Renal pelvis (tissue), 12 donors: ENCODE measurements around the gene F13B. TPM values are rescaled to one million over a fixed set of nuclear protein-coding genes. Genes with fewer than 3 reads are reported as not detected.
"Not testable (repeated sequence)": the region's sequence is repeated elsewhere in the genome, so short reads cannot be mapped to it uniquely, and the experiment has no call there.

ENCODE experiments used
- DNase-seq: peaks from one replicate; pipeline ENCODE4 v3.0.0-alpha.2; 2013
- long read RNA-seq, 16 experiments: transcript quantifications; one replicate each; lab custom pipeline, GENCODE V29; 2026
- polyA plus RNA-seq, 3 donors: library from polyadenylated mRNA; unstranded; fragments of 120-200 nt; gene quantifications; one replicate each; pipeline ENCODE4 v1.2.1, GENCODE V29; 2013; ENCODE audit not compliant: insufficient read length in 3 of 3

F13B gene, protein sequence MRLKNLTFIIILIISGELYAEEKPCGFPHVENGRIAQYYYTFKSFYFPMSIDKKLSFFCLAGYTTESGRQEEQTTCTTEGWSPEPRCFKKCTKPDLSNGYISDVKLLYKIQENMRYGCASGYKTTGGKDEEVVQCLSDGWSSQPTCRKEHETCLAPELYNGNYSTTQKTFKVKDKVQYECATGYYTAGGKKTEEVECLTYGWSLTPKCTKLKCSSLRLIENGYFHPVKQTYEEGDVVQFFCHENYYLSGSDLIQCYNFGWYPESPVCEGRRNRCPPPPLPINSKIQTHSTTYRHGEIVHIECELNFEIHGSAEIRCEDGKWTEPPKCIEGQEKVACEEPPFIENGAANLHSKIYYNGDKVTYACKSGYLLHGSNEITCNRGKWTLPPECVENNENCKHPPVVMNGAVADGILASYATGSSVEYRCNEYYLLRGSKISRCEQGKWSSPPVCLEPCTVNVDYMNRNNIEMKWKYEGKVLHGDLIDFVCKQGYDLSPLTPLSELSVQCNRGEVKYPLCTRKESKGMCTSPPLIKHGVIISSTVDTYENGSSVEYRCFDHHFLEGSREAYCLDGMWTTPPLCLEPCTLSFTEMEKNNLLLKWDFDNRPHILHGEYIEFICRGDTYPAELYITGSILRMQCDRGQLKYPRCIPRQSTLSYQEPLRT
- polyA plus RNA-seq: not detected
- long read RNA-seq, donor 1: 0 reads
- long read RNA-seq, donor 2: 0 reads
- long read RNA-seq, donor 3: 0 reads
- long read RNA-seq, donor 4: 0 reads
- long read RNA-seq, donor 5: 0 reads
- long read RNA-seq, donor 6: 0 reads
- long read RNA-seq, donor 7: 0 reads
- long read RNA-seq, donor 8: 0 reads
- long read RNA-seq, donor 9: 0 reads
- long read RNA-seq, donor 10: 0 reads
- long read RNA-seq, donor 11: 0 reads
- long read RNA-seq, donor 12: 0 reads
- long read RNA-seq, donor 13: 0 reads
- long read RNA-seq, donor 14: 0 reads
- long read RNA-seq, donor 15: 0 reads
- long read RNA-seq, donor 16: 0 reads

DNA sequence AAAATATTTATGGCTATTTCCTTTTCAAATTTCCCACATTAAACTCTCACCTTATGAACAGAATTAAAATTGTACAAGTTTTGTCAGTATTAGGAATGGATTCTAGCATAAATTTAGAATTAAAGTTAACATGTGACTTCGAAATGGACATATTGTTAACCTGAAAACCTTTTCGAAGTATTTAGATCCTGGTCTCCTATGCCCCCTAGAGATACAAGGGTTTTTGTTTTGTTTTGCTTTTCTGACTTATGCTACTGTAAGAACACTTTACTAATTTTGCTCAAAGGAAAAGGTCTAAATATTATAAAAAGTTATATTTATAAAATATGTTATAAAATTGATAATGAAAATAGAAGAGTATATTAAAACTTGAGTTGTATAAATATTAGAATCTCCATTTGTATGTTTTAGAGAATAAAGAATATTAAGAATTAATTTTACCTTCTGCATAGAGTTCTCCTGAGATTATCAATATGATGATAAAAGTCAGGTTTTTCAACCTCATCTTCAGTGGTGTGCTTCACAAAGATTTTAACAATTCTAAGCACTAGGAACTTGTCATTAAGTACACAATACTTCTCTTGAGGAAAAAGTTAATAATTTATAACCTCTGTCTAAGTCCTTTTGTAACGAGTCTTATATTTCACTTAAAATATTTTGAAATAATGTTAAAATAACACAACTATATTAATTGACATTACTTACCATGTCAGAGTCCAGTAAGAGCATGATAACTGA lies at the start of gene F13B:
F13B (minus strand) TSS at position 542 of the 738 bp plus-strand sequence; CDS start at position 505, 37 bp downstream.
- DNase-seq: no peak

DNA sequence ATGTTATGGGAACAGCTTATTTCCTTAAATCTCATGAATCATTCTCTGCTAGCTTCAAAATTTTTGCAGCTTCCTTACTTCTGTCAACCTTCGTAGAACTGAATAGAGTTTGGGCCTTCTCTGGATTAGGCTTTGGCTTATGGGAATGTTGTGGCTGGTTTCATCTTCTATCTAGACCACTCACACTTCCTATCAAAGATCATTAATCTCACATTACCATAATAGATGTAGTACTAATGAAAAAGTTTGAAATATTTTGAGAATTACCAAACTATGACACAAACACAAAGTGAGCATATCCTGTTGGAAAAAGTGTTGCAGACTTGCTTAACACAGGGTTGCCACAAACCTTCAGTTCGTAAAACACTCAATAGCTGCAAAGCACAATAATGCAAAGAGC lies 49.1 kb upstream of the F13B start:
- no peak for DNase-seq

DNA sequence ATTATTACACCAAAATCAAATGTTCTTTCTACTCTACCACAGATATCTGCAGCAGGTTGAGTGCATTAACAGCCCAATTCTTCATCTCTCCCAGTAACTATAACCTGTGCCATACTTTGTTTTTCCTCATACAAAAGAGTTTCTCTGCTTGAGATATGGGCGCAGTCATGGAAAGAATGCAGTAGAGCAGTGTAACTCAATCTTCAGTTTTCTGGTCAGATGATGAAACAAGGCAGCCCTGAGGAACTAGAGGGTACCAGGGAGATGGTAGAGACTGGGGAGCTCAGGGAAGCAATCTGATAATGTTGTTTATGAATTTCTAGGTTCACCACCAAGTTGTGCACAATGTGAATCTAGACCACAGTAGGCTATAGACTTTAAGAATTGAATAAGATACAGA lies 39.8 kb upstream of the F13B start:
- DNase-seq: no peak

DNA sequence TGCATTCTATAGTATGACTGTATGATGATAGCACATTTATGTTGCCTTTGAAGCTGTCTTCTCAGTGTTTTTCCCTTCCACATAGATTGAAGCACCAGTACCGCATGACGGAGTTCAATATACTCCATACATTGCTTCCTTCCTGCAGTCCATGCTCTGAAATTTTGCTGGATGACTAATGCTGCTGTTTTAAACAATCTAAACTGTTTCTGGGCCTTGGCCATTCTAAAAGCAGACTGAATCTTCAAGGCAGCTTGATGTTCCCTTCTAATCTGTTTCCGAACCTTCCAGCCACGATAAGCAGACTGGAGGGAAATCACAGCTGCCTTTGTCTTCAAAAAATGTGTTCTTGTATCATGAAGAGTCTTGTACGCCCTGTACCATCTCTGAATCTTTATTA lies 36.2 kb upstream of the F13B start:
- DNase-seq: no peak

DNA sequence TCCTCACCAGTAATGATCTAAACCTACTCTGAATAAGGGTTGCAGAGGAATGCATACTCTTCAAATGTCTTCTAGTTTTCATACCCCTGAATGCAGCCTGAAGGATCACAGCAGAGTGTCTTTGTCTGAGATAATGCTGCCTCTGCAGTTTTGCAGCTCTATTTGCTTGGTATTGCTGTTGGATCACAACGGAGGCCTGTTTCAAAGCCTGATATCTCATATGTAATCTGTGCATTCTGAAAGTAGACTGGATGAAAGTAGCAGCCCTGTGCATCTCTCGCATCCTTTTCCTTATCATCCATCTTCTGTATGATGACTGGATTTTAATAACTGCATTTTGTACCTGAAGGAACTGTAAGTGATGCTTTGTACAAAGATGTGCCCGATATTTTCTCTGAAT lies 34.9 kb upstream of the F13B start:
- DNase-seq: no peak

DNA sequence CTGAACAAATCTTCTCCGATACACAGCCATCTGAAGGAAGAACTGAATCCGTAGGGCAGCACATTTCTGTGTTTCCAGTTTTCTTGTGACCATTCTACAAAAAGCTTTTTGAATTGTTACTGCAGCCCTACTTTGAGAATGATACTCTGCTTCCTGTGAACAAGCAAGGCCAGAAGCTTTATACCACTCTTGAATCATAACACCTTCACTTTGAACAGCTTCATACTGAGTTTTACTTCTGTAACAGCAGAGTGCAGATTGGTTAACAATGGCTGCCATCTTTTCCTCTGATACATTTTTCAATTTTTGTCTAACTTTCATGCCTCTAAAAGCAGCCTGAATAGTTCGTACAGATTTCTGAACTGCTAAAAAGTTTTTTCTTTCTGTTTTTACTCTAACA lies 33.6 kb upstream of the F13B start:
- DNase-seq: no peak

DNA sequence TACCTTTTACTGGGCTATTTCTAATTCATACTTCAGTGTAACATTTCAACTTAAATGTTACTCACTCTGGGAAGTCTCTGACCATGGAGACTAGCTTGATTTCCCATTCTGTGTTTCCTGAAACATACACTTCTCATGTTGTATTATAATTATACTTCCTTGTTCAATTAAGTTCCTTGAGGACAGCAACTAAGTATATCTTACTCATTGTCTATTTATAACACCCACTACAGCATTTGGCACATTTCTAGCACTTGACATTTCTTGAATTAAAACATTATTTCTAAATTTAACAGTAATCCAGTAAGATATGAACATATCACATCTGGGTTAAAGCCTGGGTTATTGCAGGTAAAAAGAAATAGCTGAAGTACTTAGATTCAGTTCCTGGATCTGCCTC lies 32.4 kb upstream of the F13B start:
- DNase-seq: no peak

DNA sequence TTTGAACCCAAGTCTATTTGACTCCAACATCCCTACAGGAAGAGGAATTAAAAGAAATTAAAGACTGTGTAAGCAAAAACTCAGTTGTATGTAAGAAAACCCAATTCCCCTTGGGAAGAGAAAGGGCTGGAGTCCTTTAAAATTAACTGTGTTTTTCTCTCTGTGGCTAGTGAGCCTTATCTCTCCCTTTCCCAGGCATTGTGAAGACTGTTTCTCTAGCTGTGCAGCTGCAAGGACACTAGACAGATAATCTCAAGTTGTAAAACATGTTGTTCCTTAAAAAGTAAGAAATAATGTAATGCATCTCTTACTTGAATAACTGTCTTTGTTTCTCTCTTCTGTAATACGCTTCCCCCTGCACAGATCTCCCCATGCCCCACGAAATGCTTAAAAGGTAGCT lies 29.9 kb upstream of the F13B start:
- DNase-seq: not testable (repeated sequence)

DNA sequence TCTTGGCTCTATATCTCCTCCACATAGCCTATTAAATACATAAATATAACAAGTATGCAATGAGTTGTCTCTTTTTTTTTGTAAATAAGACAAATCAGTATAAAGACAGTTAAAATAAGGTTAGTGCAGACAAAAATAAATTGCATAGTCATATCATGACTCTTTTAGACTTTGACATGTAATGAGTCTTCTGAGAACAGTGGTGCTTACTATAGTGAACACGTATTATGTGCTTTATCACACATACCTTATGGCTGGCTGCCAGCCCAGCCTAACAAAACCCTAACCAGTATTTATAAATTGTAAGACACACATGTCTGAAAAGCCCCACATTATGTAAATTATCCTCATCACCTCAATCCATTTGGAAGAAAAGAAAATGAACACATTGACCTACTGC lies 29.1 kb upstream of the F13B start:
- DNase-seq: no peak

DNA sequence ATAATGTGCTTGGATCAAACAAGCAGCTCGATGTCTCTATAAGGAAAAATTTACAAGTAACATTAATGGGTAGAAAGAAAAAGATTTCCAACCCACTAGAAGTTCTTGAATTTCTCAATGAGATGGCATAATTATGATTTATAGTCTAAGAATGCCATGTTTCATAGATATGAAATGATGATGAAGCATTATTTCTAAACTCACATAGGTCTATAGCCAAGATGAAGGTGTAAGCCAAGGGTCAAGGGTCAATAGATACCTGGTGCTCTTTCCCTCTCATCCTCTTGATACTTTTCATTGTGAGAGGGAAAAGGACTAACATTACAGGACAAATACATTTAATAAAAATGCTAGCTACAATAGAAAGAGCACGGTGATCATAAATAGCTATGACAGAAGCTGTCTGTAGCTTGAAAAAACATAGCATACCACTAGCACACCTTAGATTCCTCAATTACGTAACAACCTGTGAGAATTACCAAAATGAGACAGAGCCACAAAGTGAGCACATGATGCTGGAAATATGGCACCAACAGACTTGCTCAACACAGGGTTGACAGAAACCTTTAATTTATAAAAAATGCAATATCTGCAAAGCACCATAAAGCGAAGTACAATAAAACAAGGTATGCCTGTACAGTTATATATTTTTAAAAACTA lies 26.3 kb upstream of the F13B start:
- DNase-seq: no peak

DNA sequence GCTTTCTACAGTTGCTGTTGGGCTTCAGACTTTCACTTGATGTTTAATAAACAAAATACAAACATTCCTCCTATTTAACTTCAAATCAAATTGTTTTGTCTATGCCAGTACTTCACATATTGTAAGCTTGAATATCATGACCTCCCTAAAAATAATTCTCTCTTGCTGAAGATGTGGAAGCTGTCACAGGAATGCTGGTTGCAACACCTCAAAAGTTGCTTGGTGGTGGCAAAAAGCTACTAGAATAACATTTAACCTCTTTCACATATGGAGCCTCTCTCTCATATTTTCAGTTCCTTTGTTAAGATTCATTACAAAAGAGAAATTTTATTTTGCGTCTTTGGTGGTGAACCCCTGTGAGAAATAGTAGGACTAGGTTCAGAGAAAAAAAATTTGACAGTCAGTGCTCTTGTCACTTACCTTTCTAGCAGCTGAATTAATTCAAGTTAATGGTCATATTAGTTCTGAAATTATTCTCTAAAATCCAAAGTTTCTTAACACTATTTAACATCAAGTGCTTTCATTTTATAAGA lies 25.5 kb upstream of the F13B start:
- no peak for DNase-seq

DNA sequence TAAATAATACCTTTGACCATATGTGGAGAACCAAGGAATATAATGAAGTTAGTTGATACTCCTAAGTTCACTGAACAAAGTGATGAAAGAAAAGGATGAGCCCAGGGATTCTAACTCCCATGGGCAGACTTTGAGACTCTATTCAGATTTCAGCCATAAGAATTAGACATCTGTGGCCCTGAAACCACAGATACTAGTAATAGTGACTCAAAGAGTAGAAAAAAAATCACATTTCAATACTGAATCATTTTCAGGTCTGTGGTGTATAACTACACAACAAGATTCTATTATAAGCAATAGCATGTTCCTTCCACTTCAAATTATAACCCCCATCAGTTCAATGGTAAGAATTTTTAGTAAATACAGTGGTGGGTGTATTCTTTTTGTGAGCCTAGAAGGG lies 16.4 kb upstream of the F13B start:
- no peak for DNase-seq

DNA sequence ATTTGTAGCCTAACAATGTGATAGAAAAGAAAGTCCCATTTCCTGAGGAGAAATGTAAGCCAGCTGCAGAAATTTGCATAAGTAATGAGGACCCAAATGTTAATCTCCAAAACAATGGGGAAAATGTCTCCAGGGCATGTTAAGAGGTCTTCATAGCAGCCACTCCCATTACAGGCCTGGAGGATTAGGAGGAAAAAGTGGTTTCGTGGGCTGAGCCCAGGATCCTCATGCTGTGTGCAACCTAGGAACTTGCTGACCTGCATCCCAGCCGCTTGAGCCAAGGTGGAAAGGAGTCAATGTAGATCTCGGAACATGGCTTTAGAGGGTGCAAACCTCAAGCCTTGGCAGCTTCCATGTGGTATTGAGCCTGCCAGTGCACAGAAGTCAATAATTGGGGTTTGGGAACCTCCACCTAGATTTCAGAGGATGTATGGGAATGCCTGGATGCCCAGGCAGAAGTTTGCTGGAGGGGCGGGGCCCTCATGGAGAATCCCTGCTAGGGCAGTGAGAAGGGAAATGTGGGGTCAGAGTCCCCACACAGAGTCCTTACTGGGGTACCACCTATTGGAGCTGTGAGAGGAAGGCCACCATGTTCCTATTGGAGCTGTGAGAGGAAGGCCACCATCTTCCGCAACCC lies 14.2 kb upstream of the F13B start:
- no peak for DNase-seq

DNA sequence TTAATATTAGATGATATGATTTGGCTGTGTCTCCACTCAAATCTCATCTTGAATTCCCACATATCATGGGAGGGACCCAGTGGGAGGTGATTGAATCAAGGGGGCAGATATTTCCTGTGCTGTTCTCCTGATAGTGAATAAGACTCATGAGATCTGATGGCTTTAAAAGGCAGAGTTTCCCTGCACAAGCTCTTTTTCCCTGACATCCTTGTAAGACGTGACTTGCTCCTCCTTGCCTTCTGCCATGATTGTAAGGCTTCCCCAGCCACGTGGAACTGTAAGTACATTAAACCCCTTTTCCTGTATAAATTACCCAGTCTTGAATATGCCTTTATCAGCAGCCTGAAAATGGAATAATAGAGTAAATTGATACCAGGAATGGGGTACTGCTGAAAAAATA lies 13.3 kb upstream of the F13B start:
- no peak for DNase-seq

DNA sequence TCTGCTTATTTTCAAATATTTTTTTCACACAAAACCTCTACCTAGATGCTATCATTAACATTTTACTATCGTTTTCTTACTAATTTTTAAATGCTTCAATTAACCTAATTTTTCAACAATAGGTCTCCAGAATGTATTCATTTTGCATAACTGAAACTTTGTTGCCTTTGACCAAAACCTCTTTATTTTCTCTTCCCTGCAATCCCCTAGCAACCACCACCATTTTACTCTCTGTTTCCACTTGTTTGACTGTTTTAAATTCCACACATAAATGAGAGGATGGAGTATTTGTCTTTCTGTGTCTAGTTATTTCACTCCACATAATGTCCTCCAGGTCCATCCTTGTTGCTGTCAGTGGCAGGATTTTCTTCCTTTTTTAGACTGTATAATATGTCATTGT lies 9.5 kb upstream of the F13B start:
- no peak for DNase-seq

DNA sequence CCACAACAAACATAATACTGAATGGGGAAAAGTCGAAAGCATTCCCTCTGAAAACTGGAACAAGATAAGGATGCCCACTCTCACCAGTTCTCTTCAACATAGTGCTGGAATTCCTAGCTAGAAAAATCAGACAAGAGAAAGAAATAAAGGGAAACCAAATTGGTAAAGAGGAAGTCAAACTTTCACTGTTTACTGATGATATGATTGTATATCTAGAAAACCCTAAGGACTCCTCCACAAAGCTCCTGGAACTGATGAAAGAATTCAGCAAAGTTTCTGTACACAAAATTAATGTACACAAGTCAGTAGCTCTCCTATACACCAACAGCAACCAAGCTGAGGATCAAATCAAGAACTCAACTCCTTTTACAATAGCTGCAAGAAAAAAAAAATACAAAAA lies 6.9 kb upstream of the F13B start:
- DNase-seq: no peak

DNA sequence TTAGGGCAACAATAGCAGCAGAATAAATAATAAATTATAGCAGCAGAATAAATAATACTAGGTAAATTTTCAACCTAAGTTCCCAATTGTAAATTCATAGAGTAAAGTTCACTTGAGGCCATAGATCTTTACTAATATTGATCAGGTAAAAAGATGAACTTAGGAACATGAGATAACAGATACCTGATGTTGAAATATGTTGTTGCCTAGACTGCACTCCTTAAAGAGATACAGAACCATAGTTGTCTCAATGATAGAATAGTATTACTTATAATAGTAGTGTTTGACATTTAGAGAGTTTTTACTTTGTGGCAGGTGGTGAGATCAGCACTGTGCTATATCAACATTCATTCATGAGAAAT lies 378 bp upstream of the F13B start:
- DNase-seq: no peak

DNA sequence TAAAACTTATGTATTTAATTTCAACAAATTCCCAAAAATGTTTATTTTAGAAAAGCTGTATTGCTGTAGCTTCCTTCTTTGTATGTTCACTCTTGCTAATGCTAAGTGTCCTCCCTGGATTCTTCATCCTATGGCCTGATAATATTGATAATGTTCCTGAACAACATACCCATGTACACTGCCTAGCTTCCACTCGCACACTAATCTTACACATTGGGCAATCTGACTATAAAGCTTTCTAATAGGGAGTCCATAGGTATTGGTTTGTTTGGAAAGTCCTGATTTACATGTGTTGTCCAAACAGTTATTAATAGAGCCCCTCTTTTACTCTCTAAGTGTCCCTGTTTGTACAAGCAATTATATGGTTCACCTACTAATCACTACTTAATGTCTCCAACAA lies 783 bp downstream of the F13B start:
- no peak for DNase-seq

DNA sequence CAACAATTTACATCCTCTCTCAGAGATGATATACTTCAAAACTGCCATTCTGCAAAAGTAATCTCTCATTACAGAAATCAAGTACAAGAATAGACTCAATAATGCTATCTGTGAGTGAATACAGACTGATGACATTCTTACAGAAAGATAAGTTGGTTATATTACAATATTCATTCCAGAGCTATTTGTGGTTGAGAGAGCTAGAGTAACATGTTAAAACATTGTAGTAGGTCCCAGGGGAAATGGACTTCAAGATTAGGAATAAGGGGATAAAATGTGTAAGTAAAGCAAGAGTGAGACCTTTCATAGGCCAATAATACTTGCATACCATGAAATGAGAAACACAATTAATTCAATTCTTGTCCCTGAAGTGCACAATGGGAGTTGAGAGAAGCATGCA lies 1.5 kb downstream of the F13B start:
- no peak for DNase-seq

DNA sequence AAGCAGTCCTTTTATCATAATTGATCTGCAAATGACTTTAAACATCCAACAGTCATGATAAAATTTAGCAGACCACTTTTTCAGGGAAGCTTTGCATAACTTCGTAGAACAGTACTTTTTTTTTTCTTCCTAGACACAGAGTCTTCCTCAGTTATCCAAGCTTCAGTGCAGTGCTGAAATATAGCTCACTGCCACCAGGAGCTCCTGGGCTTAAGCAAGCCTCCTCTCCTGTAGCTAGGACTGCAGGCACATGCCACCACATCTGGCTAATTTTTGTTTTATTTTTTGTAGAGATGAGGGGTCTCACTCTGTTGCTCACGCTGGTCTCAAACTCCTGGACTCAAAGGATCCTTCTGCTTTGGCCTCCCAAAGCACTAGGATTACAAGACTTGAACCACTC lies 3.8 kb downstream of the F13B start:
- no peak for DNase-seq

DNA sequence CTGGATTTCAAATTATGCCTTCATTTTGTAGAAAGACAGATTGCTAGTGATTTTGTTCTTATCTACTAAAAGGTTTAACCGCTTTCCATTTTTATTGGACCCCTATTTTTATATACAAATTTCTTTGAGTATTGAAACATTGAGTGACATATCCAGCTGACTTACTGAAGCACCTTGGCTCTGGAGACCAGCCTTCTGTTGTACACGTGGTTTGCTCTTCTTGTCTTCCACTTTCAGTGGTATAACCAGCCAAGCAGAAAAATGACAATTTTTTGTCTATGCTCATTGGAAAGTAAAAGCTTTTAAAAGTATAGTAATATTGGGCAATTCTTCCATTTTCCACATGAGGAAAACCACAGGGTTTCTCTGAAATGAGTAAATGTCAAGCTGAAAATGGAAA lies 4.4 kb downstream of the F13B start:
- DNase-seq: no peak
